SK-N-SH (cell line): ENCODE data around the gene EID3. TPM values are rescaled to one million over a fixed set of nuclear protein-coding genes. Genes with fewer than 3 reads are reported as not detected.

ENCODE experiments used
- polyA plus RNA-seq, 3 experiments: library from polyadenylated mRNA; depleted of rRNA; stranded (reverse); fragments of >200 nt; gene quantifications; 2 replicates each; pipeline ENCODE4 v1.2.3, GENCODE V29; 2012

Gene EID3
- polyA plus RNA-seq, 1 of the 3 experiments (the other 2 are of a cell fraction) = 0.92 TPM

Other genes with a start within 250 kb of the EID3 start
- gene HCFC2, start 239.2 kb upstream of the EID3 start, polyA plus RNA-seq (2012; rRNA removed) = 5.2 and 6.6 TPM in 2 replicates
- 11.0 and 16.7 TPM in 2 replicates for gene NFYB, start 165.5 kb upstream of the EID3 start, polyA plus RNA-seq (2012; rRNA removed)
- 143 and 220 TPM in 2 replicates for gene TXNRD1, start 88.0 kb upstream of the EID3 start, polyA plus RNA-seq (2012; rRNA removed)
- gene CHST11, start 153.2 kb downstream of the EID3 start, polyA plus RNA-seq (2012; rRNA removed) = 12.7 and 18.6 TPM in 2 replicates